ENCODE data around the gene IARS1. TPM values are rescaled to one million over a fixed set of nuclear protein-coding genes. Genes with fewer than 3 reads are reported as not detected.

Gene IARS1
- total RNA-seq, 2 experiments from 2014 or later = 49.8 to 56.8 TPM

DNA sequence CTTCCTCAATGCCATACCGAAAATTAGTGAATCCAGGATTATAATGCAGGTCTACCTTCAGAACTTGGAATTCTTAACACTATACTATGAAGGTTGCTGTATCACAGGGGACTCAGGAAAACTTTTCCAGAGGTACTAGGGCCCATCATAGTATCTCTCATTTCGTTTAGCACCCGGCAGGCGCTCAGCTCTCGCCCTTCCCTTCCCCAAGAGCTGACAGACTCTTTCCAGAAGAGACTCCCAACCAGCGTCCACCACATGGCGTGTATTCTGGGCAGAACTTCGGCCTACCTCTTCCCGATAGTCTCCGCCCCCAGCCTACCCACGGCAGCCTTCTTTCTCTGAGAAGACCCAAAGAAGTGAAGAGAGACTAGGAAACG, 31.4 kb upstream of the IARS1 start:
- peak overlapping the region; percentile 94 for H3K27ac Mint-ChIP-seq
- ATAC-seq (ENCODE audit: poor library complexity) (no peak), DNase-seq (peak in 1 of 14 experiments; percentile 42)
- H3K36me3 Mint-ChIP-seq (ENCODE audit: low read depth) = peaks cover 49% of the 10 kb centered on the region
- Histone ChIP-seq H3K9me3 (ENCODE audit: control insufficient read depth in 1 of 2, insufficient read depth in 1 of 2, low read length in 2 of 2) (no peaks in the 10 kb centered on the region), H3K4me3 (ENCODE audit: low read length) (peak overlapping the region; percentile 69), H3K36me3 (ENCODE audit: insufficient read depth, low read length) (peaks cover 29% of the 10 kb centered on the region), H3K27me3 (ENCODE audit: control insufficient read depth in 1 of 2, insufficient read depth in 2 of 2, low read length in 2 of 2) (no peaks in the 10 kb centered on the region), H3K4me1 (ENCODE audit: insufficient read depth, low read length) (peaks cover 13% of the 10 kb centered on the region), H3K27ac (ENCODE audit: low read depth in 1 of 2, low read length in 2 of 2) (peak overlapping the region; percentile 94 to 97)
- no peaks in the 10 kb centered on the region for H3K9me3 Mint-ChIP-seq
- TF ChIP-seq, protein P1, sequence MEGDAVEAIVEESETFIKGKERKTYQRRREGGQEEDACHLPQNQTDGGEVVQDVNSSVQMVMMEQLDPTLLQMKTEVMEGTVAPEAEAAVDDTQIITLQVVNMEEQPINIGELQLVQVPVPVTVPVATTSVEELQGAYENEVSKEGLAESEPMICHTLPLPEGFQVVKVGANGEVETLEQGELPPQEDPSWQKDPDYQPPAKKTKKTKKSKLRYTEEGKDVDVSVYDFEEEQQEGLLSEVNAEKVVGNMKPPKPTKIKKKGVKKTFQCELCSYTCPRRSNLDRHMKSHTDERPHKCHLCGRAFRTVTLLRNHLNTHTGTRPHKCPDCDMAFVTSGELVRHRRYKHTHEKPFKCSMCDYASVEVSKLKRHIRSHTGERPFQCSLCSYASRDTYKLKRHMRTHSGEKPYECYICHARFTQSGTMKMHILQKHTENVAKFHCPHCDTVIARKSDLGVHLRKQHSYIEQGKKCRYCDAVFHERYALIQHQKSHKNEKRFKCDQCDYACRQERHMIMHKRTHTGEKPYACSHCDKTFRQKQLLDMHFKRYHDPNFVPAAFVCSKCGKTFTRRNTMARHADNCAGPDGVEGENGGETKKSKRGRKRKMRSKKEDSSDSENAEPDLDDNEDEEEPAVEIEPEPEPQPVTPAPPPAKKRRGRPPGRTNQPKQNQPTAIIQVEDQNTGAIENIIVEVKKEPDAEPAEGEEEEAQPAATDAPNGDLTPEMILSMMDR (IDR thresholded peaks at IDR 0.05) = no peak
- ChIA-PET POLR2A (interaction anchor here (0.5 to 2.0 kb wide), 8 partner anchors 18 to 448 kb away, joined by 3 to 19 read pairs (median 5); partner anchors contain the start of genes IARS1, IPPK, OGN and SPTLC1), CTCF (no interaction called here)
- no peaks in the 10 kb centered on the region for H3K27me3 Mint-ChIP-seq
- peak overlapping the region; percentile 96 for H3K4me3 Mint-ChIP-seq
- intact Hi-C loops (cut with DNase I, micrococcal nuclease) = loop anchor here (1.0 to 10.0 kb wide), 10 partner anchors 32 to 1932 kb away; partner anchors contain the start of genes IARS1 (in 2 of the 2), IPPK (in 2 of the 2), BICD2 (in 1 of the 2) and PHF2 (in 1 of the 2)
- peaks cover 40% of the 10 kb centered on the region for H3K4me1 Mint-ChIP-seq (ENCODE audit: low read depth)

DNA sequence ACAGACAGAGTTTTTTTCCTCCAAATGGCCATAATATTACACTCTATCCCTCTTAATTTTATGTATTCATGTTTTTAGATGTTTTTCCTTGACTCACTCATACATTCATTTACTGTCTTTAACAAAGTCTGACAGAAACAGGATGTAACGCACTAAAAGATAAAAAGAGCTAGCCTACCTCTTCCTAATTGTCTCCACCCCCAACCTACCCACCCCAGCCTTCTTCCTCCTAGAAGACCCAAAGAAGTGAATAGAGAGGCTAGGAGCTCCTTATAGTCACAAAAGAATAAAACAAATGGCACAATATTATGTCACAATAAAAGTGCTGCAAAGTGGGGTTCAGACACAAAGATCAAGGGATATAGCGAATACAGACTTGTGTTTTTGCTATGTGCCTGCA, 30.9 kb upstream of the IARS1 start:
- ChIA-PET POLR2A (interaction anchor here (0.6 to 1.4 kb wide), 2 partner anchors 22 to 204 kb away, joined by 3 to 4 read pairs; no protein-coding TSS in a partner anchor), CTCF (no interaction called here)
- no peaks in the 10 kb centered on the region for H3K27me3 ChIP-seq (ENCODE audit: control insufficient read depth in 1 of 2, insufficient read depth in 2 of 2, low read length in 2 of 2)
- no peaks in the 10 kb centered on the region for H3K9me3 ChIP-seq (ENCODE audit: control insufficient read depth in 1 of 2, insufficient read depth in 1 of 2, low read length in 2 of 2)
- Mint-ChIP-seq H3K27me3 (no peaks in the 10 kb centered on the region), H3K4me1 (ENCODE audit: low read depth) (peaks cover 40% of the 10 kb centered on the region), H3K9me3 (no peaks in the 10 kb centered on the region), H3K36me3 (ENCODE audit: low read depth) (peaks cover 53% of the 10 kb centered on the region), H3K27ac (peak overlapping the region; percentile 94), H3K4me3 (peak overlapping the region; percentile 96)
- H3K4me3 ChIP-seq (ENCODE audit: low read length) = peak overlapping the region; percentile 69
- peak overlapping the region; percentile 94 to 97 for H3K27ac ChIP-seq (ENCODE audit: low read depth in 1 of 2, low read length in 2 of 2)
- H3K4me1 ChIP-seq (ENCODE audit: insufficient read depth, low read length) = peaks cover 13% of the 10 kb centered on the region
- no peak for ATAC-seq (ENCODE audit: poor library complexity)
- intact Hi-C loops (cut with DNase I, micrococcal nuclease) = loop anchor here (2.0 to 10.0 kb wide), 3 partner anchors 32 to 1250 kb away; partner anchors contain the start of genes IARS1 (in 1 of the 2) and PHF2 (in 1 of the 2)
- DNase-seq = peak in 1 of 14 experiments; percentile 7
- peaks cover 33% of the 10 kb centered on the region for H3K36me3 ChIP-seq (ENCODE audit: insufficient read depth, low read length)
- TF ChIP-seq, protein P1 (IDR thresholded peaks at IDR 0.05) = no peak

DNA sequence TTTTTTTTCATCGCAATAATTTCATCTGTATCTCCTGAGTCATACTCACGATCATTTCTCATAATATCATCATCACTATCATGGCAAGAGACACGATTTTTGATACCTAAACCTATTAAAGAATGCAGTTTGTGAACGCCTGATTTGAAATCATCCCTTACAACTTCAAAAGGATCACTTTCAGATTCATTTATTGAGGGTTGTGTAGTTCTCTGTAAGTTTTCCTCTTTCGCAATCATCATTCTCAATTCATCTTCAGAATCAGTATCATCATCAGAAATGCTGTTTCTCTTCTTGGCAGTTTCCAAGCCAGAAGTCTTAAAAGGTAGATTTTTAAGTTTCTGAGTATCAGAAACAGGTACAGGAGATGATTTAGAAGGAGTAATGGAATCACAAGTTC, 22.0 kb upstream of the IARS1 start:
- H3K27ac Mint-ChIP-seq = no peak overlapping the region
- ATAC-seq (ENCODE audit: poor library complexity) (no peak), DNase-seq (no peak)
- TF ChIP-seq, protein P1 (IDR thresholded peaks at IDR 0.05) = no peak
- Histone ChIP-seq H3K27me3 (ENCODE audit: control insufficient read depth in 1 of 2, insufficient read depth in 2 of 2, low read length in 2 of 2) (no peaks in the 10 kb centered on the region), H3K36me3 (ENCODE audit: insufficient read depth, low read length) (peaks cover 61% of the 10 kb centered on the region), H3K4me1 (ENCODE audit: insufficient read depth, low read length) (no peaks in the 10 kb centered on the region), H3K4me3 (ENCODE audit: low read length) (no peak overlapping the region), H3K27ac (ENCODE audit: low read depth in 1 of 2, low read length in 2 of 2) (no peak overlapping the region), H3K9me3 (ENCODE audit: control insufficient read depth in 1 of 2, insufficient read depth in 1 of 2, low read length in 2 of 2) (no peaks in the 10 kb centered on the region)
- H3K27me3 Mint-ChIP-seq = no peaks in the 10 kb centered on the region
- ChIA-PET CTCF (no interaction called here), POLR2A (no interaction called here)
- peaks cover 35% of the 10 kb centered on the region for H3K4me1 Mint-ChIP-seq (ENCODE audit: low read depth)
- no peaks in the 10 kb centered on the region for H3K9me3 Mint-ChIP-seq
- intact Hi-C loops (cut with DNase I, micrococcal nuclease) = no loop called here
- H3K36me3 Mint-ChIP-seq (ENCODE audit: low read depth) = peaks cover 90% of the 10 kb centered on the region
- no peak overlapping the region for H3K4me3 Mint-ChIP-seq

Data from CD4-positive, alpha-beta T cell (primary cell).